ELF-1 (cell line): ENCODE measurements around the gene FKBP11.
A peak's percentile ranks its signal among the peaks of the same experiment; 100 is the strongest.

Source experiments
- DNase-seq: peaks from one replicate; pipeline ENCODE4 v3.0.0-alpha.2; 2016; ENCODE audit warnings: low read depth, low spot score

FKBP11 gene

GRCh38 chr12:48956279-48957140 is 31.2 kb upstream of the FKBP11 start:
- peak; percentile 97 for DNase-seq

- no peak for DNase-seq
Measured at GRCh38 chr12:48954841-48955501, 29.7 kb upstream of the FKBP11 start.

DNA sequence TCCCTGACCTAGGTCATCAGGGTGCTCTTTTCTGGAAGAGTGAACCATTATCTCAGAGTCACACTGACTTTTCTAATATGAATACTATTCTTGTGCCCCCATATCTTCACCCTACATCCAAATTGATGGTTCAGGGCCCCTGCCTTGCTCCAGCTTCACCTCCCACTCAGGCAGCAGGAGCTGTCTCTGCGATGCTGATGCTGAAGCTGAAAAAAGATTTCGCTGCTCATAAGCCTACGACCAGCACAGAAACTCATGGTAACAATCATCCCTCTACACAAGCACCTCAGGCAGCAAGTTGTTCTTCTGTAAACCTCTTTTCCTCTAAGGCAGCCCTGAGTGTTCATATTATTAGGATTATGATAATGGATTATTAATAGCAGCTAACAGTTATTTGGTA is 28.8 kb upstream of the FKBP11 start:
- no peak for DNase-seq

- DNase-seq = no peak
Measured at GRCh38 chr12:48952691-48953090, 27.4 kb upstream of the FKBP11 start.

- peak; percentile 24 for DNase-seq
Measured at GRCh38 chr12:48947727-48948126, 22.4 kb upstream of the FKBP11 start.

DNA sequence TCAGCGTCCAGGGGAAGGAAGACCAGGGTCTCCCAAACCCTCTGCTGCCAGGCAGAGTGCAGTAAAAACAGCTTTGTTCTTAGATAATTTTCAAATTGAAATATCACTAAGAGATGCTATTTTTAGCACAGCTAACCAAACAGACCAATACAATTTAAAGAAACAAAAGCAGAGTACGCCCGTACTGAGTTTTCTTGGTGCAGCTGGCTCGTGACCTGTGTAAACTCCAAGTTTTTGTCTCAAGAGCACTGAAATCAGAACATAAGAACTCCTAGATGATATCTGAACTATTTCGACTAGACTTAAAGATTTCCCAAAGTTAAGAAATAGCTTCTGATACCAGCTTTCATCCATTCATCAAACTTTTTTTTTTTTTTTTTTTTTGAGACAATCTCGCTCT is 21.7 kb upstream of the FKBP11 start:
- DNase-seq = no peak

- no peak for DNase-seq
Measured at GRCh38 chr12:48946205-48946604, 20.9 kb upstream of the FKBP11 start.

DNA sequence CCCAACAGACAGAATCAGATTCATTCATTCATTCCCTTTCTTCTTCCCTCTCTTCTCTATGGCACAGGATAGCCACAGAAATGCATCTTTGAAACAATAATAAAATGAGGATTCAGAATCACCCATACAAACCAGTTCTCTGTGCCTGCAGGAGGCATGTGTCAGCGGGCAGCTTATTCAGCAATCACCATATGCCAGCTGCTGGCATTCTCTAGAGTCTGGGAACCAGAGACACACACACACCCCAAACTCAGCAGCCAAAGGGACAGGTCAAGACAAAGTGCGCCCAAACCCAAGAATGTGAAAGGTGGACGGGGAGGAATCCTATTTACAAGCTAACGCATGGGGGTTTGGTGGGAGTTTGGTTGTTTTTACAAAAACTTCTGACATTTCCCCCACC is 17.9 kb upstream of the FKBP11 start:
- DNase-seq = no peak

DNA sequence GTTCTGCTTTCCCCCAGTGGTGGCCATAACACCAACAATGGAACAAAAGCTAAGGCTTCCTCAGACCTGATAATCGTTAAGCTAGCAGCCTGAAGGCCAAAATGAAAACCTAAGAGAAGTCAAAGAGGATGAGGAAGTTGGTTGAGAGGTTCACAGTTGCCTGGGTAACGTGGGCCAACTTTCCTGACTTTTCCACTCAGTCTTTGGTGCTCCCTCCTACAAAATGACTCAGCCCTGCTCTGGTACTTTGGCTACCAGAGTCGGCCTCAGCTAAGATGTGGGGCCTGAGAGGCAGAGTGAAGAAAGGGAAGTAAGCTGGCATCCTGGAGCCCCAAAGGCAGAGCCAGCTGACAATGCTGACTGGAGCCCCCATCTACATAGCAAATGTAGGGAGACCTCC is 14.9 kb upstream of the FKBP11 start:
- no peak for DNase-seq

GRCh38 chr12:48938805-48939204 is 13.5 kb upstream of the FKBP11 start:
- DNase-seq = no peak

DNA sequence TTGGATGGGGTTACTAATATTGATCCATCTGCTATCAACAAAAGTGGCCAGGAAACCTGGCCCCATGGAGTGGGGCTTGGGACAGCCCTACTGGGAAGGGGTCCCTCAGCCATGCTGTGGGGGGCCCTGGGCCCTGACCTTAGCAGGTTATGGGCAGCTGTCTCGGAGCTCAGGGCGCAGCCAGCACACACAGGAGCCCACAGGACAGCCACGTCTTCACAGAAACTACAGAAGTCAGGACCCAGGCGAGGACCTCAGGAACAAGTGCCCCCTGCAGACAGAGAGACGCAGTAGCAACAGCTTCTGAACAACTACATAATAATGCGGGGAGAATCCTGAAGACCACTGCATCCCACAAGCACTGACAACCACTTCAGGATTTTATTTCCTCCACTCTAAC is 11.9 kb upstream of the FKBP11 start:
- DNase-seq = peak; percentile 40

DNA sequence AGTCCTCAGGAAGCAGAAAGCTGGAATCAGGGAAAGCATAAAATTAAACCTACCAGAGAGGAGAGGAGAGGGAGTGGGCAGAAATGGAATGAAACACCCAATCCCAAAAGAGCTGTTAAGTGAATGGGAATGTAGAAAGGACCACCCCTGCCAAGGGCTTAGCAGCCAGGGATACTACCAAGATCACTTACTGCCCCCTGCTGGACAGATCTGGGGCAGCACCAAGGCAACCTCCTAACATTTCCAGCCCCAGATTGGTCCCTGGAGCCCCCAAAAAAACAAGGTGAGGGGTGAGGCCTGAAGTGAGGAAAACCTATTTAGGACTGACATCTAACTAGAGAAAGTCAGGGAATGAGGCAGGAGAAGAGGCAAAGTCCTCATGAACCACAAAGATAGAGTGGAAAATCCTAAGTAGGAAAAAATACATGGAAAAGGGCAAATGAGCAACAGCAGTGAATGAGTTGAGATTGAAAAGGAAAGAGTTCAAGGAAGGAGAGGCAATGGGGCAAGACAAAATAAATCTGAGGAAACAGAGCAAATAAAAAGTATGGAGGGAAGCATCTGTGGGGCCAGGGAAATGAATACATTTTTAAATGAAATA is 11.2 kb upstream of the FKBP11 start:
- peak; percentile 87 for DNase-seq

GRCh38 chr12:48934312-48934706 is 9.0 kb upstream of the FKBP11 start:
- DNase-seq = no peak

GRCh38 chr12:48933664-48934311 is 8.5 kb upstream of the FKBP11 start:
- DNase-seq = no peak

- DNase-seq = no peak
Measured at GRCh38 chr12:48932878-48933277, 7.6 kb upstream of the FKBP11 start.

- no peak for DNase-seq
Measured at GRCh38 chr12:48930475-48930874, 5.2 kb upstream of the FKBP11 start.

DNA sequence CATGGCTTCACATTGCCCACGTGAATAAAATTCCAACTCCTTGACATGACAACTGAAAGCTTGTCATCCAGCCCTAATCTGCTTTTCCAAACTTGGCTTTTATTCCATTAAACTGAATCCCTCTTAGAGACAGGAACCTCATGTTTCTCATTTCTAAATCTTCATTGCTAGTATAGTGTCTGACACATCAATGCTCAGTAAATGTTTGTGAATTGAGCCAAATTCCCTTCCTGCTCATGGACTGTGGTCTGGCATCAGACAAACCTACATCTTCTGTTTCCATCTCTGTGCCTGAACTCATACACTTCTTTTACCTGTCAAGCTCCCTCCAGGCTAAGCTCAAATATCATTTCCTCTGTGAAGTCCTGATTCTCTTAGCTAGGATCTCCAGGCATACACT is 4.3 kb upstream of the FKBP11 start:
- DNase-seq = no peak

- no peak for DNase-seq
Measured at GRCh38 chr12:48927261-48927660, 2.0 kb upstream of the FKBP11 start.

DNA sequence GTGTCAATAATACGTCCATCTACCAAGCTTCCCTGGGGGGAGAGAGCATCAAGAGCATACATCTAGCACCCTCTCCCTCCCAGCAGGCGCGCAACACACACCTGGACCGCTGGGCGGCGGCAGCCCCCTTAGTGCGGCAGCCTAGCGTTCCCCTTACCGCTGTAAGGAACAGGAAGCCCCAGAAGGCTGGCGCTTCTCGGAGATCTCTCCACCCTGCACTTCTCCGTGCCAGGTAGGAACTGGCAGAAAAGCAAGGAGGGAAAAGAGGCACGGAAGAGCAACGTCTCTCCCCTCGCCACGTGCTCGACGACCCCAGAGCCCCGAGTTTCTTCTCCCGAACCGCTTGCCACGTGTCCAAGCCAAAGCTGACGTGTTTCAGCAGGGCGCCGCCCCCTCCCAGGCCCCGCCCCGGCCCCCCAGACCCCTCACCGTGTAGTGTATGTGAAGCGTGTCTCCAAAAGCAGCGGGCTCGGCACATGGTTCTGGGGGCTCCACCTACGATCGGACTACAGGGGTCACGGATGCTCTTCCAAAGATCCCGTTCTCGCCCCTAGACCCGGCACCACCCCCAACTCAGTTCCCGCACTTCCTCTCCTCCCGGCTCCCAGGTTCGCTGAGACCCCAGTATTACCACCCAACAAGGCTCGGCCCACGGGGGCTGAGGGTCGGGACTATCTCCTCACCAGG is 532 bp downstream of the FKBP11 start:
- DNase-seq = peak; percentile 43

- no peak for DNase-seq
Measured at GRCh38 chr12:48923117-48923516, 2.2 kb downstream of the FKBP11 start.

GRCh38 chr12:48917857-48918537 is 7.3 kb downstream of the FKBP11 start:
- no peak for DNase-seq
